ENCODE measurements around the gene RSPO1. TPM values are rescaled to one million over a fixed set of nuclear protein-coding genes. Genes with fewer than 3 reads are reported as not detected.
A peak's percentile ranks its signal among the peaks of the same experiment; 100 is the strongest.

The RSPO1 gene
- total and polyA plus RNA-seq, 2 experiments from 2014 or later, result 0.22 TPM; not detected in 1

GRCh38 chr1:37605806-37606474 lies 28.8 kb downstream of the RSPO1 start:
- in situ Hi-C loops (cut with MboI), result loop anchor here (5.0 kb wide), 1 partner anchor 61 kb away; no protein-coding TSS in a partner anchor
- WGBS, 2 experiments (ENCODE audit: low coverage in 1 of 2, low lambda C conversion rate in 2 of 2, missing lambda C conversion rate in 2 of 2), result 20 to 21% methylated on average over 9 of the region's 9 CpGs
- peak overlapping the region; percentile 47 for H3K4me3 ChIP-seq

GRCh38 chr1:37605061-37605650 lies 29.5 kb downstream of the RSPO1 start:
- no peaks in the 10 kb centered on the region for H3K9me2 ChIP-seq (ENCODE audit: insufficient read depth)
- no peak overlapping the region; the same call in 1 of the 2 replicates for H2AFZ ChIP-seq
- H3K27ac ChIP-seq, result peak overlapping the region; percentile 67
- peaks cover 4% of the 10 kb centered on the region; the same call in 1 of the 2 replicates for H3F3A ChIP-seq (ENCODE audit: insufficient read depth)
- no peaks in the 10 kb centered on the region for H3K27me3 ChIP-seq (replicated peaks; ENCODE audit: insufficient read depth)
- no peaks in the 10 kb centered on the region for H3K9me3 ChIP-seq (ENCODE audit: low read depth)
- no peaks in the 10 kb centered on the region for H4K20me1 ChIP-seq (ENCODE audit: insufficient read depth)
- H3K4me1 ChIP-seq (ENCODE audit: insufficient read depth), result peaks cover 17% of the 10 kb centered on the region
- H3K36me3 ChIP-seq (ENCODE audit: low read depth), result no peaks in the 10 kb centered on the region
- no peak overlapping the region for H3K9ac ChIP-seq
- DNase-seq, result no peak
- in situ Hi-C loops (cut with MboI), result loop anchor here (5.0 kb wide), 1 partner anchor 62 kb away; no protein-coding TSS in a partner anchor
- no peaks in the 10 kb centered on the region for H3K79me2 ChIP-seq (ENCODE audit: insufficient read depth)
- WGBS, 2 experiments (ENCODE audit: low coverage in 1 of 2, low lambda C conversion rate in 2 of 2, missing lambda C conversion rate in 2 of 2), result 75 to 76% methylated on average over 12 of the region's 12 CpGs
- no peak overlapping the region for H3K4me2 ChIP-seq (ENCODE audit: unreplicated experiment)
- TF ChIP-seq EZH2phosphoT487 (IDR thresholded peaks at IDR 0.05; ENCODE audit: insufficient read depth, low read depth) (no peak), EZH2 (IDR thresholded peaks at IDR 0.05; ENCODE audit: insufficient read depth, poor library complexity, severe bottlenecking) (no peak)
- no peak overlapping the region for H3K4me3 ChIP-seq

More at GRCh38 chr1:37605806-37606474, 28.8 kb downstream of the RSPO1 start:
- TF ChIP-seq EZH2phosphoT487 (IDR thresholded peaks at IDR 0.05; ENCODE audit: insufficient read depth, low read depth), result no peak
- TF ChIP-seq EZH2 (IDR thresholded peaks at IDR 0.05; ENCODE audit: insufficient read depth, poor library complexity, severe bottlenecking), result no peak
- Histone ChIP-seq H2AFZ (peak overlapping the region; percentile 76), H3K4me2 (ENCODE audit: unreplicated experiment) (peak overlapping the region; percentile 53), H3K27me3 (replicated peaks; ENCODE audit: insufficient read depth) (no peaks in the 10 kb centered on the region), H3K79me2 (ENCODE audit: insufficient read depth) (no peaks in the 10 kb centered on the region), H3K27ac (peak overlapping the region; percentile 67), H3K4me1 (ENCODE audit: insufficient read depth) (peaks cover 17% of the 10 kb centered on the region), H3F3A (ENCODE audit: insufficient read depth) (peaks cover 4% of the 10 kb centered on the region; the same call in 1 of the 2 replicates), H3K9me3 (ENCODE audit: low read depth) (no peaks in the 10 kb centered on the region), H3K36me3 (ENCODE audit: low read depth) (no peaks in the 10 kb centered on the region), H3K9me2 (ENCODE audit: insufficient read depth) (no peaks in the 10 kb centered on the region), H3K9ac (peak overlapping the region; percentile 45), H4K20me1 (ENCODE audit: insufficient read depth) (no peaks in the 10 kb centered on the region)
- peak; percentile 70 for DNase-seq

GRCh38 chr1:37602750-37603694 lies 31.7 kb downstream of the RSPO1 start:
- no peak overlapping the region for H3K27ac ChIP-seq
- peak; percentile 74 for DNase-seq
- H3K9ac ChIP-seq, result no peak overlapping the region
- no peaks in the 10 kb centered on the region for H4K20me1 ChIP-seq (ENCODE audit: insufficient read depth)
- H3K9me2 ChIP-seq (ENCODE audit: insufficient read depth), result no peaks in the 10 kb centered on the region
- no peaks in the 10 kb centered on the region for H3K36me3 ChIP-seq (ENCODE audit: low read depth)
- no peaks in the 10 kb centered on the region for H3K27me3 ChIP-seq (replicated peaks; ENCODE audit: insufficient read depth)
- H3K4me2 ChIP-seq (ENCODE audit: unreplicated experiment), result no peak overlapping the region
- H3F3A ChIP-seq (ENCODE audit: insufficient read depth), result peaks cover 4% of the 10 kb centered on the region; the same call in 1 of the 2 replicates
- no peak overlapping the region for H2AFZ ChIP-seq
- no peak overlapping the region for H3K4me3 ChIP-seq
- H3K79me2 ChIP-seq (ENCODE audit: insufficient read depth), result no peaks in the 10 kb centered on the region
- TF ChIP-seq EZH2 (IDR thresholded peaks at IDR 0.05; ENCODE audit: insufficient read depth, poor library complexity, severe bottlenecking) (no peak), EZH2phosphoT487 (IDR thresholded peaks at IDR 0.05; ENCODE audit: insufficient read depth, low read depth) (no peak)
- H3K9me3 ChIP-seq (ENCODE audit: low read depth), result no peaks in the 10 kb centered on the region
- 41 to 45% methylated on average over 8 of the region's 8 CpGs for WGBS, 2 experiments (ENCODE audit: low coverage in 1 of 2, low lambda C conversion rate in 2 of 2, missing lambda C conversion rate in 2 of 2)
- H3K4me1 ChIP-seq (ENCODE audit: insufficient read depth), result peaks cover 17% of the 10 kb centered on the region
- in situ Hi-C loops (cut with MboI), result no loop called here

- in situ Hi-C loops (cut with MboI), result no loop called here
- no peak for DNase-seq
- Histone ChIP-seq H3K4me3 (no peak overlapping the region), H3K9ac (no peak overlapping the region), H3K4me1 (ENCODE audit: insufficient read depth) (peaks cover 14% of the 10 kb centered on the region), H3K27me3 (replicated peaks; ENCODE audit: insufficient read depth) (no peaks in the 10 kb centered on the region), H3K4me2 (ENCODE audit: unreplicated experiment) (no peak overlapping the region), H3K79me2 (ENCODE audit: insufficient read depth) (no peaks in the 10 kb centered on the region), H3K36me3 (ENCODE audit: low read depth) (no peaks in the 10 kb centered on the region), H4K20me1 (ENCODE audit: insufficient read depth) (no peaks in the 10 kb centered on the region), H3K9me2 (ENCODE audit: insufficient read depth) (no peaks in the 10 kb centered on the region), H2AFZ (no peak overlapping the region), H3F3A (ENCODE audit: insufficient read depth) (peaks cover 9% of the 10 kb centered on the region), H3K9me3 (ENCODE audit: low read depth) (no peaks in the 10 kb centered on the region), H3K27ac (no peak overlapping the region)
- TF ChIP-seq EZH2 (IDR thresholded peaks at IDR 0.05; ENCODE audit: insufficient read depth, poor library complexity, severe bottlenecking) (no peak), EZH2phosphoT487 (IDR thresholded peaks at IDR 0.05; ENCODE audit: insufficient read depth, low read depth) (no peak)
These were observed 33.3 kb downstream of the RSPO1 start for GRCh38 chr1:37601441-37601840.

All from GM23248 (cell line).